ENCODE results near the gene FGF3.

FGF3 gene

DNA sequence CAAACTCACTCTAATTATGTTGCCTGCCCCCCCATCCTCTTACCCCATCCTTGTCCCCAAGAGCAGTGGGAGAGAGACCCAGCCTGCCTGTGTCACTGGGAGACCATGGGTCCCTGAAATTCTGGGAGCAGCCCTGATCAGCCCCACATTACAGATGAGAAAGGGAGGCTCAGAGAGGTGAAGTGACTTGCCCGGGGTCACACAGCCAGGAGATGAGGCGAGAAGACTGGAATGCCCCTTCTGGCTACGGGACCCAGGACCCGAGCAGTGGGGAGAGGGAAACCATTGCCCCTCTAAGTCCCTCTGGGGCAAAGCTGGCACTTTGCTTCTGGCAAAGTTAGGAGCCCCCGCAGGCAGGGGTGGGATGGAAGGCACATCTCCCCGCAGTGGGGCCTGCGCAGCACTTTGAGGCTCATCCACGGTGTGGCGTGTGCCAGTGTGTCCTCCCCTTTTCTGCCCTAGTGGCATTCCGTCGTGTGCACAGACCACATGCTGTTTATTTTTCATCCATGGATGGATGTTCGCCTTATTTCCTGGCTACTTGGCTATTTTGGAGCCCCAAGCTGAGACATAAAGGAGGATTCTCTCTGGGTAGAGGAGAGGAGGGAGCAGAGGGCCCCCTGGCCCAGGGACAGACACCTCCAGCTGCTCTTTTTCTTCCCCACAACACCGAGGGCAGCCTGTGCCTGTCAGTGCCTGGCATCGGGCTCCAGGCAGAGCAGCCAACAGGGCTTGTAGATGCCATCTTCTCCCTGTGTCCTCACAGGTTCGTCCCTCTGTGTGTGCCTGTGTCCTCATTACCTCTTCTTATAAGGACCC, 3.7 kb upstream of the FGF3 start:
- no peak for DNase-seq

GRCh38 chr11:69821511-69822040, 2.4 kb upstream of the FGF3 start:
- no peak for DNase-seq

DNA sequence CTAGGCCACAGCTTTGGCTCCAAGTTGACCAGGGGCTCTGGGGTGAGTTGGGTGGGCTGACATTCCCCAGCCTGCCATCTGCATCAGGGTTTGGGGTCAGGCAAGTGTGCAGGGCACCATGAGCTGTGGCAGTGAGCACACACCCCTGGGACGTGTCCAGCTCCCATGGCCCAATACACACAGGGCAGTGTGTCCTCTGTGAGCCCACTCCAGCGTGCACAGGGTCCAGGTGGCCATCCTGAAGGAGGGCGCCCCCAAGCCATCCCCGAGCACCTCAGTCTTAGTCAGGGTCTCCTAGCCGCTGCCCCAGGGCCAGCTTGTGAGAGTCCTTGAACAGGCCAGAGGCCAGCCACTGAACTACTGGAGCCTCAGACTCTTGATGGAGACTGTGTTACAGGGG, 1.2 kb upstream of the FGF3 start:
- no peak for DNase-seq

GRCh38 chr11:69819541-69820070, 390 bp upstream of the FGF3 start:
- no peak for DNase-seq

- no peak for DNase-seq
Observed at GRCh38 chr11:69818231-69818602, 999 bp downstream of the FGF3 start.

DNA sequence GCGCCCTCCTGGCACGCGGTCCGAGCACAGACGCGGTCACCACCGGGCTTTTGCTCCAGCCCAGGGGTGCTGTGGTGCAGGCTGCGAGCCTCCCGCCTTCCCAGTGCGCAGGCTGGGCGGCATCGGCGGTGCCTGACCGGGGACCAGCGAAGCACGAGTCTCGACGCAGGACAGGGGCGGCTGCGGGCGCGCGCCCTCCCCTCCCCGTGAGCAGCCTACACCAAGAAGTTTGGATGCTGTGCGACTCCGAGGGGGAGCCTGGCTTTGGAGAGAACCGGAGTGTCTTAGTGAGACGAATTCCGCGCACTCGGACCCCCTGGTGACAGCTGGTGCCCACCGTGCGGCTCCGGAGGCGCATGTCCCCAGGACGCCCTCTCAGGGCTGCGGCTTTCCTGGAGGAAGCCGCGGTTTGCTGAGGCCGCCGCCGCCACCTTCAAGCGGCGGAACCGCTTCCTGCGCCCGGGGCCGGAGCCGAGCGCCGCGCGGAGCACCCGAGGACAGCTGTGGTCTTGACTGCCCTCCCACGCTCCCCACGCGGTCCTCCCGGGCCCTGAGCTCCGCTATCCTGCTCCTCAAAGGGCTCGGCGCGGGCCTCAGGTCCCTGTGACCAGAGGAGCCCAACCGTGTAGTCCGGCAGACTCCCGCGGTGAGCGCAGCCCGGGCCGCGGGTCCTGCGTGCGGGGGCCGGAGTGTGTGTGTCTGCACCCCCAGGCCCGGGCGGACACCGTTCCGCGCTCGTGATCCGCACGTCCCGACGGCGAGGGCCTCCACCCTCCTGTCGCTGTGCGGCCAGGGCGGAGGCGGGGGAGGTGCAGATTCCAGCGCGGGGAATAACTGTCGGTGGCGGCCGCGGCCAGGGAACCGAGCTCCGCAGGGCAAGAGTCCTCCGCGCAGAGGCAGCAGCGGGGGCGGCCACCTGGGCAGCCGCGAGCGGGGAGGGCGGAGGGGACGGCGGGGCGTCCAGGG, 1.7 kb downstream of the FGF3 start:
- DNase-seq = no peak

DNA sequence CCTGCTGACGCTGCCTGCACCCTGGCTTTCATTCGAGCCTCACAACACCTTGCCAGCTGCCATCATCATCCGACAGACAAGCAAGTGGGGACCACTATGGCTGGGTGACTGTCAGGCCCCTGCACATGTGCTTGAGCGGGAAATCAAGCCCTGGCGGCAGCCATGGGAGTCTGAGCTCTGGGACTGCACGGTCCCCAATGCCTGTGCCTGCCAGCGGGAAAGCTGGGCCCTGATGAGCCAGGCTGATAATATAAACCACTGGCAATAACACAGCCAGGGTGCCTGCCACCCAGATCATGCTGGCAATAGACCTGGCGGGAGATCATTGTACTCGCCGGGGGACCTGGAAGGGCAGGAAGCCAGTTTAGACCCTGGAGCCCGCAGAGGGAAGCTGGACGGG, 2.5 kb downstream of the FGF3 start:
- DNase-seq = no peak

GRCh38 chr11:69815973-69816372, 3.2 kb downstream of the FGF3 start:
- no peak for DNase-seq

- DNase-seq = no peak
Observed at GRCh38 chr11:69814902-69815301, 4.3 kb downstream of the FGF3 start.

- no peak for DNase-seq
Observed at GRCh38 chr11:69814411-69814810, 4.8 kb downstream of the FGF3 start.

GRCh38 chr11:69813839-69814238, 5.4 kb downstream of the FGF3 start:
- no peak for DNase-seq

DNA sequence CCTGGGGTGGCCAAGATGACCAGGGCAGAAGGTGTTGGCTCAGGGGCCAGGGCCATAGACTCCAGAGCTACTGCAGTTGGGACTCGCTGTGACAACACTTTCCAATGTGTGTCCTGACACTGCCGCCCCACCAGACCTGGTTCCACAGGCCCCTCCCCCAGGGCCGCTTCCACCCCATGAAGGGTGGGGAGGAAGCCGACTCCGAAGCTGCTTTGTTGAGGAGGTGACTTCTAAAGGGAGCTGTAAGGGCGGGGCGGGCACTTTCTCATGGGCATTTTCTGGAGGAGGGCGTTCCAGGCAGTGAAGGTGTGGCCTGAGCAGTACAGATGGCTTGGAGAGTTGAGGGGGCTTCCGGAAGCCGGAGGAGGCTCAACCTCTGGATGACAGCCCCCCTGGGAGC, 6.3 kb downstream of the FGF3 start:
- no peak for DNase-seq

DNA sequence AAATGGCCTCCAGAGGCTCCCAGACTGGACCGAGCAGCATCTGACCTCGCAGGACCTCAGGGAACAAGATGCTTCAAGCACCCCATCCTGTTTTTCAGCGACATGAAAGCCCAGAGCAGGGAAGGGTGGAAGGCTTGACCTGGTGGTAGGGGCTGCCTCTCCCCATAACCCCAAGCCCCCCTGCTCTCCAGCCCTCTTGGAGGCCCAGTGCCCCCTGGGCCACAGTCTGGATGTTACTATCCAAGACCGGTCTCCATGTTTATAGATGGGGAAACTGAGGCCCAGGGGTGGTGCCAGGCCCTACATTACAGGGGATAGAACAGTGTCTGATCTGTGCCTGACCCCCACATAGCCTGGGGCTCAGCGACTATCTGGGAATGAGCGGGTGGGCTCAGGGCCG, 7.0 kb downstream of the FGF3 start:
- DNase-seq = no peak

DNA sequence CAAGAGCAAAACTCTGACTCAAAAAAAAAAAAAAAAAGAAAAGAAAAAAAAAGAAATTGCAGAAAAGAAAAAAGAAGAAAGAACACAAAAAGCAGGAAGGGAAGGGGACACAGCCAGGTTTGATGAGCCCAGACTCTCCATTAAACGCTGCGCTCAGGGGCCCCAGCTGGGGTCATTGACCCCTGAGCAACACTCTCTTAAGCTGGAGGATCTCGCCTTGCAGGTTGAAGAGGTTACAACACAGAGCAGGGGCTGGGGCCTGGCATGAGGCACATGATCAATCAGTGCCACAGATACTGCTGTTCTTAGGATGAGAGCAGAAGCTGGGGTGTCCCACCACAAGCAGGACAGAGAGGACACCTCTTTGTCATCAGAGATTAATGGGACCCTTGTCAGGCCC, 7.8 kb downstream of the FGF3 start:
- no peak for DNase-seq

- no peak for DNase-seq
Observed at GRCh38 chr11:69810289-69811118, 8.7 kb downstream of the FGF3 start.

- no peak for DNase-seq
Observed at GRCh38 chr11:69808667-69809086, 10.5 kb downstream of the FGF3 start.

DNA sequence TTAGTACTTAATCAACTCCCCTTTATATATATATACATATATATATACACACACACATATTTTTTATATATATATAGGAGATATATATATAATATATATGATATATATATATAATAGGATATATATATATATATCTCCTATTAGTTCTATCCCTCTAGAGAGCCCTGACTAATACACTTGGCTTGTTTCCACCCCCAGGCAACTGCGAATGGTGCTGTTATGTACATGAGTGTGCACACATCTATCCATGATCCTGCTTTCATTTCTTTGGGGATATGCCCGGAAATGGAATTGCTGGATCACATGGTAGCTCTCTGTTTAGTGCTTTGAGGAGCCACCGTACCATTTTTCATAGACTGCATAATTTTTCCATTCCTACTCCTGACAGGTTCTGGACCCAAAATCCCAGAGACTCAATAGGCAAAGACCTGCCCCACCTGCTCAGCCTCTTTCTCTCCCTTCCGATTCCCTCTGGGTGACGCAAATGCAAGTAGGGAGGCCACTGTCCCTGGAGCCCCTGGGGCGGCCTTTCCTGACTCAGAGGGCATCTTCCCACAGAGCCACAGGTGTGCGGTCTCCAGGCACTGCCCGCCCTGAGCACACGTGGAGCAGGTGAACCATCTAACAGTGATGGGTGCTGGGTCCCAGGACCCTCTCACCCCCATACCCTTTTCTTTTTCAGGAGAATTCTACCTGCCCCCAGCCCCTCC, 12.0 kb downstream of the FGF3 start:
- DNase-seq = no peak

DNA sequence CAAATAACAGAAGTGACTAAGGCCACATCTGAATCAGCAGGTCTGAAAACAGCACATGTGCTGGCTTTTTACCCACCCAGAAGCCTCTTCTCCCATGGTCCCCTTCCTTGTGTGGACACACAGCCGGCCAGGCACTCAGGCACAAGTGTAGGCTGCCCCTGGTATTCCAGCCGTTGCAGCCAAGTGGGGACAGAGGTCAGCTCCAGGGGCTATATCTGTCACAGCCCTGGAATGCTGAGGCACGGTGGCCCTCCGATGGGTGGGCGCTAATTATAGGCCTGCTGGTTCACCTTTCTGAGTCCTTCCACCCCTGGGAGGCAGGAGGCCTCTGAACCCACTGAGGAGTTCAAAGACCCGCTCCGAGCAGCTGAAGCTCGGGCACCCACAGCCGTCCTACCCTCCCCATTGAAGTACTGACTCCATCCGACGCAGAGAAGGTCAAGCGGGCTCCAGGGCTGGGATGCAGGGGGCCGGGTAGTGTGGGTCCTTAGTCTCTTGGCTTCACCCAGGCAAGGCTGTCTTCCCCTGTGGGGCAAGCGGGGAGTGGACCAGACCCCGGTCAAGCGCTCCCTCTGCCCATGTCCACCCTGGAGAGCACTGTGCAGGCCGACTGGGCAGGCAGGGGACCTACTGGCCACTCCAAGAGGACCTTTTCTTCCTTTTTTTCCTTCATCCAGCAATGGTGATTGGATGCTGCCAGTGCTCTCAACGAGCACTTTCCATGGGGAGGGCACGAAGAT, 14.3 kb downstream of the FGF3 start:
- DNase-seq = no peak

GRCh38 chr11:69803604-69804218, 15.5 kb downstream of the FGF3 start:
- no peak for DNase-seq

DNA sequence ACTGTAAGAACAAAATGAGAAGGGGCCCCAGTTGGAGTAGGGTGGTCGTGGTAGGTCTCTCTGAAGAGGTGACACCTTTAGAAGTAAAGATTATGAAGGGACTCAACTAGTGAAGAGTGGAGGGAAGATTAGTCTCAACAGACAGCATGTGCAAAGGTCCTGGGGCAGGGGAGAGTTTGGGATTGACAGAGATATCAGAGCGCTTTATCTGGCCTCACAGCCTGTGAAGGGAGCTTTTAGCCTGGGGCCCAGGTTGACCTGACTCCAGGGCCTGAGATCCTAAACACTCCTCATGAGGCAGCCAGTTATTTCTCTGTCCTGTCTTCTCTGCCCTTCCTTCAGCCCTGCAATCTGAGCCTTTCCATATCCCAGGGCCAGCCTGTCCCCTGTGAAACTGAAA, 16.2 kb downstream of the FGF3 start:
- no peak for DNase-seq

DNA sequence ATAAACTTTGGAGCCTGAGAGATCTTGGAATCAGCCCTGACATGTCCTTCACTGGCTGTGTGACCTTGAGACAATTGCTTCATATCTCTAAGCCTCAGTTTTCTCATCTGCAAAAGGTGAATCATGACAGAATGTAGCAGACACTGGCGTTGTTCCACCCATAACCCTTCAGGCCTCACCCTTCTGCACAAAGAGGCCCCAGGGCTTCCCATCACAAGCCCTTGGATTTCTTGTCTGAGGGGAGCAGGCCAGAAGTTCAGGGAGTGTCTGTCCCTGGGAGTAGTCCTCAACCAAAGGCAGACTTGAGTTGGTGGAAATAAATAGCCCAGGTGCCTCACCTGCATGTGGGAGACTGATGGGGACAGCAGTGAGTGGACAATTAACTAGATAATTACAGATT, 16.6 kb downstream of the FGF3 start:
- no peak for DNase-seq
